ENCODE data around the gene DNM2. TPM values are rescaled to one million over a fixed set of nuclear protein-coding genes. Genes with fewer than 3 reads are reported as not detected.

DNM2 gene
- total and polyA plus RNA-seq, 2 of the 13 experiments (the other 11 are each of a cell fraction or from before 2014, with no cell fraction given), result 41.7 to 59.8 TPM

DNA sequence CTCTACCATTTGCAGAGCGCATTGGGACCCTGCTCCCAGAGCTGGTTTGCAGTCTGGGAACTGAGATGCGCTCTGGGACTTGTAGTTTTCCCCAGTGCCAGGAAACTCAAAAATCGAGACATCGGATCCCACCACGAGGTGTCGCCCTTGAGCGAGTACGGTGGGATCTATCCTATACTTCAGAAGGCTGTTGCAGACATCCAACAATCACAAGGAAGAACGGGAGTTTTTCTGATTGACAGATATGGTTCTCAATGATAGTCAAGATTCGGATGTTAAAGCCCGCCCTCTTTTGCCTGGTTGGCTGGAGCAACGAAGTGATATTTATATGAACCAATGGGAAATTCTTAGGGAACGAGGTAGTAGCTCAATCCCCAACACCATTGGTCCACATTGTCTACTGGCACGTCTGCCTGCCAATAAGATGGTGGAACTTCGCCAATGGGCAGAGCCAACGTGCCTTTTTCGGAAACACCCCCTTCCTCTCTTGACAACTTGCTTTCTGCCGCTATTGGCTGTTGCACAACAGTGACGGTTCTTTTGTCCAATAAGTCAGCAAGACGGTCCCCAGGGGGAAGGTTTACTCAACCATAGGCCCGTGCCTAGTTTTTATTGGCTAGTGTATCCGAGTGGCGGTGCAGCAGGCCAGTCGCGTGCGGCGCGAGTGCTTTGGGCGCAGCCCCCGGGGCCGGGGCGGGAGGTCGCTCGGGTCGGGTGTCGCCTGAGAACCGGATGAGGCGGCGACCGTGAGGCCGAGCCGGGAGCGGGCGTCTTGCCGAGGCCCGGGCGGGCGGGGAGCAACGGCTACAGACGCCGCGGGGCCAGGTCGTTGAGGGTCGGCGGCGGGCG is at the start of gene DNM2 (continued):
- TF ChIP-seq YEATS4 (CRISPR knock-in tag; IDR thresholded peaks at IDR 0.05; ENCODE audit: borderline replicate concordance) (no peak; the same call in 1 of the 2 replicates), ETV6 (CRISPR knock-in tag; conservative IDR thresholded peaks at IDR 0.05) (no peak), NR2F2 (IDR thresholded peaks at IDR 0.05; ENCODE audit: borderline replicate concordance, low read depth) (no peak), ATM (IDR thresholded peaks at IDR 0.05; ENCODE audit: borderline replicate concordance) (no peak), SNRNP70 (IDR thresholded peaks at IDR 0.05; ENCODE audit: low read depth, low read length) (no peak), ZNF274 (CRISPR knock-in tag; IDR thresholded peaks at IDR 0.05) (no peak), HMG20B (CRISPR knock-in tag; conservative IDR thresholded peaks at IDR 0.05) (no peak), ZNF703 (CRISPR knock-in tag; IDR thresholded peaks at IDR 0.05; ENCODE audit: borderline replicate concordance) (no peak), SOX6 (IDR thresholded peaks at IDR 0.05) (no peak), SOX6 (CRISPR knock-in tag; IDR thresholded peaks at IDR 0.05) (peak; percentile 34; the same call in 1 of the 2 replicates), SYNCRIP (IDR thresholded peaks at IDR 0.05; ENCODE audit: insufficient read depth, low read depth, low read length) (no peak), NKX3-1 (CRISPR knock-in tag; IDR thresholded peaks at IDR 0.05) (no peak), ZNF225 (CRISPR knock-in tag; IDR thresholded peaks at IDR 0.05) (no peak), RXRB (CRISPR knock-in tag; IDR thresholded peaks at IDR 0.05; ENCODE audit: borderline replicate concordance) (peak; percentile 45; the same call in 1 of the 2 replicates), ZNF605 (CRISPR knock-in tag; IDR thresholded peaks at IDR 0.05) (peak; percentile 69; the same call in 1 of the 2 replicates)
- TF ChIP-seq, protein P1, sequence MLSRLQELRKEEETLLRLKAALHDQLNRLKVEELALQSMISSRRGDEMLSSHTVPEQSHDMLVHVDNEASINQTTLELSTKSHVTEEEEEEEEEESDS (CRISPR knock-in tag; IDR thresholded peaks at IDR 0.05; ENCODE audit: borderline replicate concordance), result no peak

All from HepG2 (cell line).